Measurements from ENCODE around the gene PLA2G2F.

The PLA2G2F gene

GRCh38 chr1:20147846-20148570 is 8.9 kb downstream of the PLA2G2F start:
- no peak for TF ChIP-seq CTCF (IDR thresholded peaks at IDR 0.05; ENCODE audit: control extremely low read depth, extremely low read depth, low read depth, missing control alignments)
- CTCF ChIA-PET: interaction anchor here (0.5 to 1.6 kb wide), 3 partner anchors 173 to 230 kb away, joined by 3 to 5 read pairs (median 4); no protein-coding TSS in a partner anchor
- DNase-seq (ENCODE audit: extremely low spot score): no peak
- POLR2A ChIA-PET: no interaction called here

- DNase-seq (ENCODE audit: extremely low spot score): no peak
- CTCF ChIA-PET: interaction anchor here (0.5 to 1.5 kb wide), 4 partner anchors 22 to 345 kb away, joined by 3 to 4 read pairs (median 4); no protein-coding TSS in a partner anchor
- TF ChIP-seq CTCF (IDR thresholded peaks at IDR 0.05; ENCODE audit: control extremely low read depth, extremely low read depth, low read depth, missing control alignments): no peak
- POLR2A ChIA-PET: interaction anchor here (0.6 kb wide), 1 partner anchor 169 kb away, joined by 3 read pairs; no protein-coding TSS in a partner anchor
Observed at GRCh38 chr1:20148571-20149500, 9.7 kb downstream of the PLA2G2F start.

DNA sequence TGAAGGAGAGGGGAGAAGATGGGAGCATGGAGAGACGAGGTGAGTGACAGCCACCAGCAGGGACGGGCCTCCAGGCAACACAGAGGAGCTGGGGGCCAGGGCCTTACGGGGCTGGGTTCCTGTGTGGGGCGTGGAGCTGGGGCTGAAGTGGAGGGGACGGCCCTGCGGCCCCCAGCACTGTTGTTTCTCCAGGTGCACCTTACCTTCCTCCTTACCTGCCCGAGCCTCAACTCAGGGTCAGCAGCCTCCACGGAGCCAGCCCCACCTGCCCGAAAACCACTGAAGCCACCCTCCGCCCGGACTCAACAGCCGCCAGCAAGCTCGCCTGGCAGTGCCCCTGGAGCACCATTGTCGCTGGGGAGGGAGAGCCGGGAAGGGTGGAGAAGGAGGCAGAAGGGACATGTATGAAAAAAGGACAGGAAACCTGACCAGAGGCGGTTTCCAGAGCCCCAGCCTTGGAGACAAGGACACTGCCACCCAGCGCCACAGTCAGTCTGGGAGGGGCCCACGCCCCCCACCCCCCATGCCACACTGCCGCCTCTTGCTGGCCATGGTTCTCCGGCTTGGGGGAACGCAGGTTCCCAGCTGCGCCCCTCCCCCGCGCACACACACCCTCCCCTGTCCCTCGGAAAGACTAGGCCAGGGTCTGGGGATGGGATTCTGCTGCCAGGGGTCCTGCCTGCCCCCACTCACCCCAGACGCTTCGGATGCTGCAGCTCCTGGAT is 10.6 kb downstream of the PLA2G2F start:
- POLR2A ChIA-PET: interaction anchor here (0.6 kb wide), 1 partner anchor 170 kb away, joined by 3 read pairs; no protein-coding TSS in a partner anchor
- CTCF ChIA-PET: interaction anchor here (1.0 to 6.0 kb wide), 5 partner anchors 23 to 344 kb away, joined by 3 to 94 read pairs (median 4); no protein-coding TSS in a partner anchor
- no peak for TF ChIP-seq CTCF (IDR thresholded peaks at IDR 0.05; ENCODE audit: control extremely low read depth, extremely low read depth, low read depth, missing control alignments)
- no peak for DNase-seq (ENCODE audit: extremely low spot score)

GRCh38 chr1:20150326-20150705 is 11.2 kb downstream of the PLA2G2F start:
- POLR2A ChIA-PET: interaction anchor here (0.7 kb wide), 1 partner anchor 48 kb away, joined by 3 read pairs; no protein-coding TSS in a partner anchor
- CTCF ChIA-PET: interaction anchor here (1.2 to 6.0 kb wide), 5 partner anchors 24 to 233 kb away, joined by 3 to 94 read pairs (median 6); no protein-coding TSS in a partner anchor
- DNase-seq (ENCODE audit: extremely low spot score): no peak
- TF ChIP-seq CTCF (IDR thresholded peaks at IDR 0.05; ENCODE audit: control extremely low read depth, extremely low read depth, low read depth, missing control alignments): no peak

GRCh38 chr1:20150969-20151368 is 11.8 kb downstream of the PLA2G2F start:
- POLR2A ChIA-PET: interaction anchor here (0.7 kb wide), 1 partner anchor 48 kb away, joined by 3 read pairs; no protein-coding TSS in a partner anchor
- CTCF ChIA-PET: interaction anchor here (0.9 to 6.0 kb wide), 18 partner anchors 7 to 419 kb away, joined by 3 to 94 read pairs (median 5); partner anchors contain the start of gene OTUD3

More at GRCh38 chr1:20150969-20151368, 11.8 kb downstream of the PLA2G2F start:
- no peak for TF ChIP-seq CTCF (IDR thresholded peaks at IDR 0.05; ENCODE audit: control extremely low read depth, extremely low read depth, low read depth, missing control alignments)
- no peak for DNase-seq (ENCODE audit: extremely low spot score)
